IMR-90 (cell line): ENCODE results near the gene TIRAP. TPM values are rescaled to one million over a fixed set of nuclear protein-coding genes. Genes with fewer than 3 reads are reported as not detected.

Experiments
- ATAC-seq: fragments of 200-7000 bp; cut with Tn5 transposase; 2 replicates; pipeline ENCODE4 v1.9.1; 2020; ENCODE audit warnings: low read depth, mild to moderate bottlenecking, moderate library complexity
- BruUV-seq: library from RNA; stranded (reverse); fragments of 400-500 nt; replicated peaks from 2 replicates; lab custom pipeline; 2021; lab: Mats Ljungman, UMichigan
- CTCF ChIA-PET: fragments of 300-600 bp; formaldehyde crosslinking; extraction: SDS; loops from one replicate; lab custom pipeline; 2021; ENCODE audit warnings: antibody characterized with exemption; lab: Yijun Ruan, JAX
- POLR2A ChIA-PET: fragments of 300-600 bp; sonication (Branson Sonifier 250); formaldehyde crosslinking; loops from one replicate; lab custom pipeline; 2022; ENCODE audit warnings: antibody characterized with exemption; ENCODE audit not compliant: unreplicated experiment; lab: Charles Lee
- DNase-seq: peaks from one replicate; pipeline ENCODE4 v3.0.0; 2013
- H2AFZ ChIP-seq: replicated peaks from 2 replicates; pipeline ENCODE3; 2013; ENCODE audit warnings: low read length, mild to moderate bottlenecking; ENCODE audit not compliant: poor library complexity
- H2AK5ac ChIP-seq: 2 replicates; pipeline ENCODE4 v1.6.1; 2013; ENCODE audit warnings: low read depth, low read length, inconsistent platforms
- H2AK9ac ChIP-seq: replicated peaks from 2 replicates; pipeline ENCODE3; 2013; ENCODE audit warnings: mild to moderate bottlenecking, low read depth, low read length, moderate library complexity; ENCODE audit not compliant: poor library complexity
- H2BK120ac ChIP-seq: 2 replicates; pipeline ENCODE4 v1.6.1; 2013; ENCODE audit warnings: low read depth, low read length, inconsistent platforms
- H2BK15ac ChIP-seq: 3 replicates; pipeline ENCODE4 v1.6.1; 2013; ENCODE audit warnings: low read depth, low read length, inconsistent platforms
- H2BK20ac ChIP-seq: 2 replicates; pipeline ENCODE4 v1.6.1; 2013; ENCODE audit warnings: low read depth, mild to moderate bottlenecking, inconsistent platforms, low read length, moderate library complexity
- H2BK5ac ChIP-seq: 2 replicates; pipeline ENCODE4 v1.6.1; 2013; ENCODE audit warnings: mild to moderate bottlenecking, low read depth, low read length, inconsistent platforms; ENCODE audit not compliant: poor library complexity, severe bottlenecking
- H3K14ac ChIP-seq: replicated peaks from 2 replicates; pipeline ENCODE4 v1.6.1; 2013; ENCODE audit warnings: low read depth, low read length, inconsistent platforms
- H3K18ac ChIP-seq: 2 replicates; pipeline ENCODE4 v1.6.1; 2013; ENCODE audit warnings: low read depth, low read length, control low read depth
- H3K23ac ChIP-seq: 2 replicates; pipeline ENCODE4 v1.6.1; 2013; ENCODE audit warnings: low read depth, low read length, inconsistent platforms
- H3K27ac ChIP-seq: 2 replicates; pipeline ENCODE4 v1.5.1; 2013; ENCODE audit warnings: mild to moderate bottlenecking, control low read depth, low read length; ENCODE audit not compliant: insufficient read depth
- H3K27me3 ChIP-seq: 2 replicates; pipeline ENCODE4 v1.6.1; 2013; ENCODE audit warnings: low read length; ENCODE audit not compliant: control insufficient read depth, insufficient read depth
- H3K36me3 ChIP-seq: 2 replicates; pipeline ENCODE4 v1.6.1; 2013; ENCODE audit warnings: low read length, mixed read lengths; ENCODE audit not compliant: control insufficient read depth, insufficient read depth
- H3K4ac ChIP-seq: 2 replicates; pipeline ENCODE4 v1.6.1; 2013; ENCODE audit warnings: low read depth, low read length, inconsistent platforms
- H3K4me1 ChIP-seq: 2 replicates; pipeline ENCODE4 v1.6.1; 2013; ENCODE audit warnings: low read length, mixed read lengths; ENCODE audit not compliant: control insufficient read depth, insufficient read depth
- H3K4me2 ChIP-seq: 2 replicates; pipeline ENCODE4 v1.6.1; 2013; ENCODE audit warnings: low read depth, mild to moderate bottlenecking, control low read depth, low read length, moderate library complexity
- H3K4me3 ChIP-seq: 2 replicates; pipeline ENCODE4 v1.5.1; 2013; ENCODE audit warnings: low read depth, mild to moderate bottlenecking, control low read depth, low read length, moderate library complexity; ENCODE audit not compliant: insufficient read depth
- H3K56ac ChIP-seq: 2 replicates; pipeline ENCODE4 v1.6.1; 2013; ENCODE audit warnings: low read length, inconsistent platforms; ENCODE audit not compliant: insufficient read depth; ENCODE audit errors: extremely low read depth
- H3K79me1 ChIP-seq, 2 experiments: 2 replicates each; pipeline ENCODE4 v1.6.1; 2013; ENCODE audit warnings: low read length in 2 of 2, inconsistent platforms in 1 of 2, low read depth in 1 of 2
- H3K9ac ChIP-seq: 2 replicates; pipeline ENCODE4 v1.6.1; 2013; ENCODE audit warnings: low read depth, low read length, control low read depth
- H3K9me1 ChIP-seq: 2 replicates; pipeline ENCODE4 v1.6.1; 2013; ENCODE audit warnings: low read length, inconsistent platforms; ENCODE audit not compliant: insufficient read depth
- H3K9me3 ChIP-seq: 2 replicates; pipeline ENCODE4 v1.6.1; 2013; ENCODE audit warnings: low read length; ENCODE audit not compliant: control insufficient read depth, insufficient read depth
- H4K20me1 ChIP-seq: 2 replicates; pipeline ENCODE4 v1.6.1; 2013; ENCODE audit warnings: low read length, inconsistent platforms; ENCODE audit not compliant: insufficient read depth
- H4K5ac ChIP-seq: 2 replicates; pipeline ENCODE4 v1.6.1; 2013; ENCODE audit warnings: mild to moderate bottlenecking, low read depth, low read length, control low read depth
- H4K8ac ChIP-seq, 2 experiments: 2 replicates each; pipeline ENCODE4 v1.6.1; 2013; ENCODE audit warnings: low read depth in 2 of 2, low read length in 2 of 2, control low read depth in 1 of 2, inconsistent platforms in 1 of 2
- H4K91ac ChIP-seq: 2 replicates; pipeline ENCODE4 v1.6.1; 2013; ENCODE audit warnings: low read depth, low read length, inconsistent platforms; ENCODE audit not compliant: insufficient read depth
- BHLHE40 ChIP-seq: fragments of 150-350 bp; IDR thresholded peaks from 2 replicates; pipeline ENCODE4 v1.6.1; 2016; ENCODE audit warnings: mild to moderate bottlenecking, low read depth, low read length
- CEBPB ChIP-seq: IDR thresholded peaks from 2 replicates; pipeline ENCODE4 v1.6.1; 2012; ENCODE audit warnings: low read depth, low read length, improper control_type of control experiment
- CHD1 ChIP-seq: IDR thresholded peaks from 2 replicates; pipeline ENCODE4 v1.6.1; 2012; ENCODE audit warnings: low read depth, low read length, improper control_type of control experiment
- CTCF ChIP-seq: conservative IDR thresholded peaks from 2 replicates; pipeline ENCODE4 v1.5.1; 2012; ENCODE audit warnings: mild to moderate bottlenecking, low read depth, low read length, improper control_type of control experiment
- ELK1 ChIP-seq: fragments of 150-350 bp; IDR thresholded peaks from 2 replicates; pipeline ENCODE4 v1.6.1; 2016; ENCODE audit warnings: low read depth, mild to moderate bottlenecking, low read length, moderate library complexity, borderline replicate concordance
- FOS ChIP-seq: fragments of 150-350 bp; IDR thresholded peaks from 2 replicates; pipeline ENCODE4 v1.6.1; 2016; ENCODE audit warnings: low read depth, low read length
- MAFK ChIP-seq: IDR thresholded peaks from 2 replicates; pipeline ENCODE4 v1.6.1; 2012; ENCODE audit warnings: low read depth, low read length, improper control_type of control experiment
- MAZ ChIP-seq: IDR thresholded peaks from 2 replicates; pipeline ENCODE4 v1.6.1; 2012; ENCODE audit warnings: low read depth, mild to moderate bottlenecking, low read length, improper control_type of control experiment, moderate library complexity, borderline replicate concordance
- MXI1 ChIP-seq: IDR thresholded peaks from 2 replicates; pipeline ENCODE4 v1.6.1; 2012; ENCODE audit warnings: low read depth, mild to moderate bottlenecking, low read length, moderate library complexity, borderline replicate concordance
- NFE2L2 ChIP-seq: fragments of 150-350 bp; IDR thresholded peaks from 2 replicates; pipeline ENCODE4 v1.6.1; 2016; ENCODE audit warnings: low read depth, mild to moderate bottlenecking, low read length
- POLR2A ChIP-seq: IDR thresholded peaks from 2 replicates; pipeline ENCODE4 v1.6.1; 2012; ENCODE audit warnings: mild to moderate bottlenecking, low read depth, low read length
- RAD21 ChIP-seq: IDR thresholded peaks from 2 replicates; pipeline ENCODE4 v1.6.1; 2012; ENCODE audit warnings: low read length, improper control_type of control experiment
- RCOR1 ChIP-seq: IDR thresholded peaks from 2 replicates; pipeline ENCODE4 v1.6.1; 2012; ENCODE audit warnings: mild to moderate bottlenecking, low read length, improper control_type of control experiment; ENCODE audit not compliant: insufficient replicate concordance
- RFX5 ChIP-seq: IDR thresholded peaks from 2 replicates; pipeline ENCODE4 v1.8.0; 2012; ENCODE audit warnings: low read depth, mild to moderate bottlenecking, low read length, moderate library complexity
- SMC3 ChIP-seq: fragments of 150-350 bp; IDR thresholded peaks from 2 replicates; pipeline ENCODE4 v1.6.1; 2016; ENCODE audit warnings: low read depth, mild to moderate bottlenecking, antibody characterized with exemption, low read length, moderate library complexity
- USF2 ChIP-seq: fragments of 150-350 bp; IDR thresholded peaks from 2 replicates; pipeline ENCODE4 v1.6.1; 2017; ENCODE audit warnings: mild to moderate bottlenecking, antibody characterized with exemption, low read length, low read depth
- WGBS, 2 experiments: methylation state at CpG; one replicate each; pipeline versions ENCODE4 v1.1.5 to v1.1.7; 2013; ENCODE audit warnings: missing lambda C conversion rate in 2 of 2; ENCODE audit not compliant: insufficient read length in 1 of 2; ENCODE audit errors: extremely low coverage in 2 of 2; 5-methylcytosine and 5-hydroxymethylcytosine counted together
- dilution Hi-C: fragments of 300-500 bp; cut with HindIII; formaldehyde crosslinking; loops from one replicate; pipeline ENCODE4 v1.14.3; 2018; ENCODE audit warnings: low sequenced_read_pairs; ENCODE audit not compliant: unreplicated experiment
- in situ Hi-C: fragments of 300-500 bp; cut with MboI; formaldehyde crosslinking; loops from 3 replicates; pipeline ENCODE4 v1.14.3; 2019; ENCODE audit warnings: low sequenced_read_pairs, inconsistent platforms, mixed read lengths
- intact Hi-C: fragments of 100-400 bp; cut with micrococcal nuclease; formaldehyde crosslinking; loops from 2 replicates; pipeline ENCODE4 v1.10.0; 2022
- polyA plus RNA-seq, 3 experiments: library from polyadenylated mRNA; depleted of rRNA; stranded (reverse); fragments of >200 nt; gene quantifications; 2 replicates each; pipeline ENCODE4 v1.2.3, GENCODE V29; 2012; ENCODE audit warnings: low replicate concordance in 1 of 3
- total RNA-seq: library from RNA; depleted of rRNA; stranded (reverse); fragments of >200 nt; gene quantifications from 2 replicates; pipeline ENCODE4 v1.2.3, GENCODE V29; 2012

Gene TIRAP
- total and polyA plus RNA-seq, 2 of the 4 experiments (the other 2 are of a cell fraction) = 3.0 to 7.4 TPM

- no peak overlapping the region for H2BK5ac ChIP-seq
- intact Hi-C loops (no loop called here), dilution Hi-C loops (no loop called here), in situ Hi-C loops (no loop called here)
- ChIA-PET CTCF (no interaction called here), POLR2A (interaction anchor here (0.6 kb wide), 1 partner anchor 126 kb away, joined by 13 read pairs; no protein-coding TSS in a partner anchor)
- H3K79me1 ChIP-seq = peaks cover 0 to 3% of the 10 kb centered on the region in 2 experiments; a peak in 2 of 4 replicates
- no peak overlapping the region for H3K4me3 ChIP-seq
- no peak for TF ChIP-seq MAFK
- no peak for TF ChIP-seq RCOR1
- no peak for TF ChIP-seq NFE2L2
- no peak for TF ChIP-seq RAD21
- TF ChIP-seq RFX5 = no peak
- TF ChIP-seq BHLHE40 = no peak
- TF ChIP-seq FOS = no peak
- TF ChIP-seq MAZ = no peak
- TF ChIP-seq POLR2A = no peak
- TF ChIP-seq CEBPB = no peak
- TF ChIP-seq CTCF = no peak
- TF ChIP-seq USF2 = no peak
- TF ChIP-seq MXI1 = no peak
- TF ChIP-seq SMC3 = no peak
- TF ChIP-seq CHD1 = no peak
- TF ChIP-seq ELK1 = no peak
- H2BK20ac ChIP-seq = no peak overlapping the region
- H2AFZ ChIP-seq = no peak overlapping the region
- no peak overlapping the region for H3K23ac ChIP-seq
- H3K9me1 ChIP-seq = no peaks in the 10 kb centered on the region
- no peak overlapping the region for H3K18ac ChIP-seq
- ATAC-seq = no peak
- H4K20me1 ChIP-seq = no peaks in the 10 kb centered on the region
- no peak overlapping the region for H3K4ac ChIP-seq
- no peak overlapping the region for H3K4me2 ChIP-seq
- H4K8ac ChIP-seq = no peak overlapping the region
- no peak overlapping the region for H3K14ac ChIP-seq
- H4K5ac ChIP-seq = no peak overlapping the region
- H2AK5ac ChIP-seq = no peak overlapping the region
- 100% methylated on average over 4 of the region's 5 CpGs; no CpG with 5 or more reads in 1 of the 2 experiments for WGBS, 2 experiments
- no peak overlapping the region for H3K27ac ChIP-seq
- H3K27me3 ChIP-seq = no peaks in the 10 kb centered on the region
- H3K36me3 ChIP-seq = peaks cover 35% of the 10 kb centered on the region
- H2BK15ac ChIP-seq = no peak overlapping the region
- no peaks in the 10 kb centered on the region for H3K9me3 ChIP-seq
- no peak overlapping the region for H3K9ac ChIP-seq
- H4K91ac ChIP-seq = no peak overlapping the region
- H3K56ac ChIP-seq = no peak overlapping the region
- no TSS peak for BruUV-seq
- DNase-seq = no peak
- H2AK9ac ChIP-seq = no peak overlapping the region
- H2BK120ac ChIP-seq = no peak overlapping the region
- no peaks in the 10 kb centered on the region for H3K4me1 ChIP-seq
Measured at GRCh38 chr11:126293726-126294125, 10.8 kb downstream of the TIRAP start.
